ENCODE data around the gene BRINP2.

GRCh38 chr1:177249231-177249630, 78.5 kb downstream of the BRINP2 start:
- TF ChIP-seq CTCF (IDR thresholded peaks at IDR 0.05) (no peak), POLR2A (IDR thresholded peaks at IDR 0.05) (no peak)

All from esophagus squamous epithelium (tissue), 4 donors.